HG02571 (cell line): ENCODE data around the gene NPIPA1.
"Not testable (repeated sequence)": the region's sequence is repeated elsewhere in the genome, so short reads cannot be mapped to it uniquely, and the experiment has no call there.

ENCODE experiments used
- ATAC-seq: cut with Tn5 transposase; IDR thresholded peaks from one replicate; pipeline ENCODE4 v1.9.1; 2021; ENCODE audit warnings: mild to moderate bottlenecking, moderate library complexity; ENCODE audit not compliant: unreplicated experiment

The NPIPA1 gene

GRCh38 chr16:14929176-14929575 lies 8.1 kb upstream of the NPIPA1 start:
- ATAC-seq, result not testable (repeated sequence)

DNA sequence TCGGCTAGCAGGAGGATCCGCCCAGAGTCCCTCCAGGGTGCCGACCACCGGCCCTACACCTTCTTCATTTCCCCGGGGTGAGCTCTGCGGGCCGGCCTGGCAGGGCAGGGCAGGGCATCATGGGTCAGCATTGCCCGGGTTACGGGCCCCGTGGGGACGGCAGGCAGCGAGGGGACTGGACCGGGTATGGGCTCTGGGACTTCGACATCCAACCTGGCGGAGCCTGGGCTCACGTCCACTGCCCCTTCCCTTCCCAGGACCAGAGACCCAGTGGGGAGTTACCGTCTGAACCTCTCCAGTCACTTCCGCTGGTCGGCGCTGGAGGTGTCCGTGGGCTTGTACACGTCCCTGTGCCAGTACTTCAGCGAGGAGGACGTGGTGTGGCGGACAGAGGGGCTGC lies 7.0 kb upstream of the NPIPA1 start:
- not testable (repeated sequence) for ATAC-seq

DNA sequence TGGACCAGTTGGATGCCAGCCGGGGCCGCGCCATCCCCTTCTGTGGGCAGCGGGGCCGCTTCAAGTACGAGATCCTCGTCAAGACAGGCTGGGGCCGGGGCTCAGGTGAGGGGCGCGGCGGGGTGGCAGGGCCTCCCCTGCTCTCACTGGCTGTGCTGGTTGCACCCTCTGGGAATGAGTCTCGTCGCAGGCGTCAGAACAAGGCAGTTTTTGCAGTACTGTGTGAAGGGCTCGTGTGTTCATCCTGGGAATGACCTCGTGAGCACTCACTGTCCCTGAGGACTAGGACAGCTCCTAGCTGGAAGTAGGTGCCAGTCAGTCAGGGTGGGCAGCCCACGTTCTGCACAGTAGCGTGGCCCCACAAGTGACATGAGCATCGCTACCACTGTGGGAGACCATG lies 6.3 kb upstream of the NPIPA1 start:
- ATAC-seq, result not testable (repeated sequence)

DNA sequence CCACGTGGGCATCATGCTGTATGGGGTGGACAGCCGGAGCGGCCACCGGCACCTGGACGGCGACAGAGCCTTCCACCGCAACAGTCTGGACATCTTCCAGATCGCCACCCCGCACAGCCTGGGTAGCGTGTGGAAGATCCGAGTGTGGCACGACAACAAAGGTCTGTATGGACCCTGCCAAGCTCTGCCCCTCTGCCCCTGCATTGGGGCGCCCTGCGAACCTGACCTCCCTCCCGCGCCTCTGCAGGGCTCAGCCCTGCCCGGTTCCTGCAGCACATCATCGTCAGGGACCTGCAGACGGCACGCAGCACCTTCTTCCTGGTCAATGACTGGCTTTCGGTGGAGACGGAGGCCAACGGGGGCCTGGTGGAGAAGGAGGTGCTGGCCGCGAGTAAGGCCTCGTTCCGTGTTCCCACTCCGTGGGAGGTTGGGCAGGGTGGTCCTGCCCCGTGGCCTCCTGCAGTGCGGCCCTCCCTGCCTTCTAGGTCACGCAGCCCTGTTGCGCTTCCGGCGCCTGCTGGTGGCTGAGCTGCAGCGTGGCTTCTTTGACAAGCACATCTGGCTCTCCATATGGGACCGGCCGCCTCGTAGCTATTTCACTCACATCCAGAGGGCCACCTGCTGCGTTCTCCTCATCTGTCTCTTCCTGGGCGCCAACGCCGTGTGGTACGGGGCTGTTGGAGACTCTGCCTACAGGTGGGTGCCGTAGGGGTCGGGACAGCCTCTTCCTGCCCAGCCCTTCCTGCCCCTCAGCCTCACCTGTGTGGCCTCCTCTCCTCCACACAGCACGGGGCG lies 4.5 kb upstream of the NPIPA1 start:
- ATAC-seq, result not testable (repeated sequence)

DNA sequence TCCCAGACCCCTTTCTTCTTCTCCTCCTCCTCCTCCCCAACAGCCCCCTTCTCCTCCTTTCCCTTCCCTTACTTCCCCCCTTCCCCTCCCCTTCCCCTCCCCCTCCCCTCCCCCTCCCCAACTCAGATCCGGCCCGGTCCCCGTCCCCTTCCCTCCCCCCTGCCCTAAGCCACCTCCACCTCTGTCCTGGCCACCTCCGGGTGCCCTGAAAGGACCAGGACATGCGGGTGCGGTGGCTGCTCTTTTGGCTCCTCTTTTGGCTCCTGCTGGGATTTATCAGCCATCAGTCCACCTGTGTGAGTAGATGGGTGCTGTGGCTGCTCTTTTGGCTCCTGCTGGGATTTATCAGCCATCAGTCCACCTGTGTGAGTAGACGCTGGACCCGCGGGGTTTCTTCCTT lies 751 bp downstream of the NPIPA1 start:
- not testable (repeated sequence) for ATAC-seq

- ATAC-seq, result not testable (repeated sequence)
Observed at GRCh38 chr16:14942686-14943085, 5.4 kb downstream of the NPIPA1 start.

DNA sequence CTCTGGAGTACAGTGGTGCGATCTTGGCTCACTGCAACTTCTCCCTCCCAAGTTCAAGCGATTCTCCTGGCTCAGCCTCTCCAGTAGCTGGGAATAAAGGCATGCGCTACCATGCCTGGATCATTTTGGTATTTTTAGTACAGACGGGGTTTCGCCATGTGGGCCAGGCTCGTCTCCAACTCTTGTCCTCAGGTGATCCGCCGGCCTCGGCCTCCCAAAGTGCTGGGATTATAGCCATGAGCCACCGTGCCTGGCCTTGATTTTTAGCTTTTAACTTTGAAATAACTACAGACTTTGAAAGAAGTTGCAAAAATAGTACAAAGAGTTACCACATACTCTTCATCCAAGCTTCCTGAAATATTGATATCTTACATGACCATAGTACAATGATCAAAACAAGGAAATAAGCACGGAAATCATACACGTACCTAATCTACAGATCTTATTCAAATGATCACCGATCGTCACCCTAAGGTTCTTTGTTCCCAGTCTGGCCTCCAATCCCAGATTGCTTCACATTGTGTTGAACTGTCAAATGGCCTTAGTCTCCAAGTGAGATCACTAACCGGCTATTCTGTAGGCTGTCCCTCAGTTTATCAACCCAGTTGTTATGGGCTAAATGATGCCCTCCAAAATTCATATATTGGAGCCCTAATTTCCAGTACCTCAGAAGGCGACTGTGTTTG lies 18.4 kb downstream of the NPIPA1 start:
- ATAC-seq, result no peak

DNA sequence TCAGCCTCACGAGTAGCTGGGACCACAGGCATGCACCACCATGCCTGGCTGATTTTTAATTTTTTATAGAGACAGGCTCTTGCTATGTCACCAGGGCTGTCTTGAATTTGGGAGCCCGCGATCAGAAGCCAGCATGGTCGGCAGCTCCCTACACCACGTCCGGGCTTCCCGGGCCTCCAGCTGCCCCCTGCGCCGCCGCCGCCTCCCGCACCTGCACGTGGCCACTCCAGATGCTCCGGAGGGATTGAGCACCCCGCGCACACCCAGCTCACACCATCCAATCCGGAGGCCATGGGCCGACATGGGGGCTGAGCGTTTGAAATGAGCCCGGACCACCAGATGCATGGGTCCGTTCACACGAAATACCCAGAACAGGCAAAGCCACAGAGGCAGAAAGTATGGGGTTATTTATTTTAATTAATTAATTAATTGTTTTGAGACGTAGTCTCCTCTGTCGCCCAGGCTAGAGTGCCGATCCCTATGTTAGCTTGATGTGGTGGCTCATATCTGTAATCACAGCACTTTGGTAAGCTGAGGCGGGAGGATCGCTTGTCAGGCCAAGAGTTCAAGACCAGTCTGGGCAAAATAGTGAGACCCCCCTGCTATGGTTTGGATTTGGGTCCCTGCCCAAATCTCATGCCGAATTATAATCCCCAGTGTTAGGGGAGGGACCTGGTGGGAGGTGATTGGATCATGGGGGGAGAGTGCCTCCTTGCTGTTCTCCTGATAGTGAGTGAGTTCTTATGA lies 20.5 kb downstream of the NPIPA1 start:
- ATAC-seq, result no peak

DNA sequence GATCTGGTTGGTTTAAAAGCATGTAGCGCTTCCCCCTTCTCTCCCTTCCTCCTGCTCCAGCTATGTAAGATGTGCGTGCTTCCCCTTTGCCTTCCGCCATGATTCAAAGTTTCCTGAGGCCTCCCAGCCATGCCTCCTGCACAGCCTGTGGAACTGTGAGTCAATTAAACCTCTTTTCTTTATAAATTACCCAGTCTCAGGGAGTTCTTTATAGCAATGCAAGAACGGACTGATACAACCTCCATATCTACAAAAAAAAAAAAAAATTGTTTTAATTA lies 21.0 kb downstream of the NPIPA1 start:
- ATAC-seq, result no peak

DNA sequence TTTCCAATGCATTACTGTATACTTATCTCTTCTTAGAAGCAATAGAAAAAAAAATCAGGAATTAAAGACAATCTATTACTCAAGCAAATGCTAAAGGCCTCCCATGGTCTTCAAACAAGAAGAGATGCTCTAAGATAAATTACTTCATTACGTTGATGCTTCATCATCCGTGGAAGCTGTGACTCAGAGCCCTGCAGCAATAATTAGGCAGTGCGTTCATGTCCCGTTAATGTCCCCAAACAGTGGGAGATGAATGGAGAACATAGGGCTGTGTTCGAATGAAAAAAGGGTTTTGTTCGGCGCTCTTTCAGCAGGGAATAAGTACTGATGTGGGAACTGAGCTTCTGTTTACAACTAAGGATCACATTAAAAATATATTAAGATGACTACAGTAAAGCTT lies 21.7 kb downstream of the NPIPA1 start:
- no peak for ATAC-seq

DNA sequence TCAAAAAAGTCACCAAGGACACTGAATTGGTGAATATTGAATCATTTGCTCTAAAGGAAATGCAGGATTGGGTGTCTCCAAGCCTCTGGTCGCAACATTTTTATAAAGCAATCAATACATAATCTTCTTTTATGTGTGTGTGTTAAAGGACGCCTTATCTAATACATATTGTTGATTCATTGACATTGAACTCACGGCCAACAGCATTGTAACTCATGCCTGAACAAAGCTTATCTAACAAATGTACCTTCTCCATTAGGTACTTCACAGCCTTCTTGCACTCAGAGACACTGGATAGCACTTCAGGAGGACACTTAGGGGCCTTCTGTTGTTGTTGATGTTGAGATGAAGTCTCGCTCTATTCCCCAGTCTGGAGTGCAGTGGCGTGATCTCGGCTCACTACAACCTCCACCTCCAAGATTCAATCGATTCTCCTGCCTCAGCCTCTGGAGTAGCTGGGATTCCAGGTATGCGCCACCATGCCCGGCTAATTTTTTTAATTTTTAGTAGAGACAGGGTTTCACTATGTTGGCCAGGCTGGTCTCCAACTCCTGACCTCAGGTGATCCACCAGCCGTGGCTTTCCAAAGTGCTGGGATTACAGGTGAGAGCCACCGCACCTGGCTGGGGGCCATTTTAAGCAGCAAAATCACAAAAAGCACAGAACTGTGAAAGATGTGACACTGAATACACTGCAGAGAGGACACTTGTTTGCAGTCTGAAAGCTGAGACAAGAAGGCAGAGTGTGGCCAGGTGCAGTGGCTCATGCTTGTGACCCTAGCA lies 24.4 kb downstream of the NPIPA1 start:
- no peak for ATAC-seq

- ATAC-seq, result no peak
Observed at GRCh38 chr16:14963281-14964173, 26.3 kb downstream of the NPIPA1 start.

DNA sequence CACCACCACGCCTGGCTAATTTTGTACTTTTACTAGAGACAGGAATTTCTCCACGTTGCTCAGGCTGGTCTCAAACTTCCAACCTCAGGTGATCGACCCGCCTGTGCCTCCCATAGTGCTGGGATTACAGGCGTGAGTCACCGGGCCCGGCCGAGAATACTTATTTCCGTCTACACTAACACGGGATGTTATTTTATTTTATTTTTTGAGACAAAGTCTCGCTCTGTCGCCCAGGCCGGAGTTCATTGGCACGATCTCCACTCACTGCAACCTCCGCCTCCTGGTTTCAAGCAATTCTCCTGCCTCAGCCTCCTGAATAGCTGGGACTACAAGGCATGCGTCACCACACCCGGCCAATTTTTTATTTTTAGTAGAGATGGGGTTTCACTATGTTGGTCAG lies 28.1 kb downstream of the NPIPA1 start:
- no peak for ATAC-seq

- ATAC-seq, result not testable (repeated sequence)
Observed at GRCh38 chr16:14969795-14970194, 32.6 kb downstream of the NPIPA1 start.

- ATAC-seq, result not testable (repeated sequence)
Observed at GRCh38 chr16:14971621-14972228, 34.5 kb downstream of the NPIPA1 start.

DNA sequence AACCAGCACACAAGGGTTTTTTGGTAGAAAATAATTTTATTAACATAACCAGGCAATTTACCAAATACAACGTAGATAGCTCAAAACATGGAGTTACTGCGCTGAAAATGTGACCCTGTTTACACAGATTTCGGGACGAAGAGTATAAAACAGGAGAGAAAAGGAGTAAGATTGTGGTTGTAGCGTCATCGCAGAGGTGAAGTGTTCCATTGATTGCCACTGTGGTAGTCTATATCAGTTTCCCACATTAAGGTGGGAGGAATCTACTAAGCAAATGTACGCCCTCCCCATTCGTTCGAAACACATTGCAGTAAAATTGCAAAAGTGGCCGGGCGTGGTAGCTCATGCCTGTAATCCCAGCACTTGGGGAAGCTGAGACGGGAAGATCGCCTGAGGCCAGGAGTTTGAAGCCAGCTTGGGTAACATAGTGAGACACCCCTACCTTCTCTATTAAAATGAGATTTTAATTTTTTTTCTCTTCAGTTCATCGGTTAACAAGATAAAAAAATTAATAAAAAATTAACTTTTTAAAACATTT lies 36.6 kb downstream of the NPIPA1 start:
- not testable (repeated sequence) for ATAC-seq

DNA sequence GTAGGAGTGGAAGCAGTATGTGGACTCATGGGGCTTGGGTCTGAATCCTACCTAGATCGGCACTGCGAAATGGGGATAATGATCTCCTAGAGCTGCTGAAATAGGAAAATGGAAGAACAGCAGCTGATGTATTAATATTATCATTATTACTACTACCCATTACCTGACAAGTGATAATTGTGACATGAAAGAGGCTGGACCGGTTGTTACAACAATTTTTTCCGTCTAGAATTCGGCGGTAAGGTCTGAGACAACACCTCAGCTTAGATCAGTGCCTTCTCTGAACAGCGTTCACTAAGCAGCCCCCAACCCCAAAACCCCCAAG lies 37.0 kb downstream of the NPIPA1 start:
- ATAC-seq, result not testable (repeated sequence)

DNA sequence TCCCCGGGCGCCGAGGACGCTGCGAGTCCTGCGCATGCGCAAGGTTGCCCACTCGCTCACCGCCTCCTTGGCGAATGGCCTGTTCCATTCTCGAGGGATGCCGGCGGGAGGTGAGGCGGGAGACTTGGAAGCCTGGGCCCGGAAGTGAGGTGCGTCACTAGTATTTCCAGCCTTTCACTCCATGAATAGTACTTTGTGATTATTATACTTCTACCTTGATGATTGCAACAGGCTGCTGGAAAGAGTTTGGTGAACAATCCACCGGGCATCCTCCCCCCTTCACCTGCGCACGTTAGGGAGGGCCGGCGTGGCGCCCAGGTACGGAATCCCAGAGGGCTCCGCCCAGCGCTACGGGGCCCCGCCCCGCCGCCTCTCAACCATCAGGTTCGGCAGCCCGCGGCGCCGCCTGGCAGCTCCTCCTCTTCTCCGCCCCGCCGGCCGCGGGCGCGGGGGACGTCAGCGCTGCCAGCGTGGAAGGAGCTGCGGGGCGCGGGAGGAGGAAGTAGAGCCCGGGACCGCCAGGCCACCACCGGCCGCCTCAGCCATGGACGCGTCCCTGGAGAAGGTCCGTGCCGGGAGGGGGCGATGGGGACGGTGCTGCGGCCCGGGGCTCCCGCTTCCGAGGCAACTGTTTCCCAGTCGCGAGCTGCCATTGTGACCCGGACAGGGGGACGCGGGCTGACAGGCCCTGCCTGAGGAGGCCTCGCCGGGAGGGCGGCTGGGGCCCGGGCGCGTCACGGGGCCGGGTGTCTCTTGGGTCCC lies 37.6 kb downstream of the NPIPA1 start, which contains the start of gene PDXDC1:
PDXDC1 (plus strand) TSS at position 371 of the 762 bp plus-strand sequence; CDS start at position 545, 174 bp downstream.
- peak; percentile 88 for ATAC-seq
